HG03108 (cell line): ENCODE data around the gene KCNMB2.

Experiments used
- ATAC-seq: cut with Tn5 transposase; IDR thresholded peaks from one replicate; pipeline ENCODE4 v1.9.1; 2021; ENCODE audit warnings: moderate library complexity; ENCODE audit not compliant: unreplicated experiment

The KCNMB2 gene

DNA sequence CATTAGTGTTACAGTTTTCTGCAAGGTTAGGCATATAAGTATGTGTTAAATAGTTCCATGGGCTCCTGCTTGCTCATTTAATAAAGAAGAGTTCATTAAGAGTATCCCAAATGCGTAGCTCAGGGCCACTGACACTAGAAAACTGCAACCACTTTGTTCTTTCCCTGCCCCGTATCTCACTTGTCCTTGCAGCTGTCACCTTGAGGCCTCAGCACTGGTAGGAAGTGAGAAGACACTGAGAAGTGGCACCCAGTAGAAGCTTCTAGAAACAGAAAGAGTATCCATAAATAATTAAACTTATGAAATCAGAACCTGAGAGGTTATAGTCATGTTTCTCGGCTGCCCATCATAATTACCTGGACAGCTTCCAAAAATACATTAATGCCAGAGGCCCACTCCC lies 266.0 kb downstream of the KCNMB2 start:
- no peak for ATAC-seq

DNA sequence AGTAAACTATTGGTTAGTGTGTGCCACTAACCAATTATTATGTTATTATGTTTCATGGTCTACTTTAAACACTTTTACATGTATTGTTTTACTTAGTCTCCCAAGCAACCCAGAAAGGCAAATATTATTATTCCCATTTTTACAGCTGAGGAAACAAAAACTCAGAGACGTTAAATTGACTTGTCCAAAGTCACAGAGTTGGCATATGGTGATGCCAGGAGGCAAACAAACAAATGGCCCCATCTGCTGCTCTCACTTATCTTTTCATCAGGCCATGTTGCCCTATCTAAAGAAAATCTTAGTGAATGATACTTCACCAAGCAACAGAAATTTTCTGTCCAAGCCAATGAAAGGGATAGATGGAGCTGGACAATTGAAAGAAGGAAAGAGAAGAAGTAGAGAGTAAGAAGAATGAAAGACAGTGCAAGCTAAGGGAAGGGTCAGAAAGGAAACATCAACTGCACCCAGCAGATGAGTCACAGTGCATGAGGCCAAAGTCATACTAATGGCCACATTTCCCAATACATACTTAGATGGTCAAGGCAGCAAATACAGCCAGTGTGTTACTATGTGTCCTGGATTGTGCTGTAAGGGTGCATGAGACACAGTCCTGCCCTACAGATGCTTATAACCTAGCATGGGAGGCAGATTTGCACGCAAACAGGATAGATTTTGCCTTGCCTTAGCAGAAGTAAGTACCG lies 266.9 kb downstream of the KCNMB2 start:
- no peak for ATAC-seq

DNA sequence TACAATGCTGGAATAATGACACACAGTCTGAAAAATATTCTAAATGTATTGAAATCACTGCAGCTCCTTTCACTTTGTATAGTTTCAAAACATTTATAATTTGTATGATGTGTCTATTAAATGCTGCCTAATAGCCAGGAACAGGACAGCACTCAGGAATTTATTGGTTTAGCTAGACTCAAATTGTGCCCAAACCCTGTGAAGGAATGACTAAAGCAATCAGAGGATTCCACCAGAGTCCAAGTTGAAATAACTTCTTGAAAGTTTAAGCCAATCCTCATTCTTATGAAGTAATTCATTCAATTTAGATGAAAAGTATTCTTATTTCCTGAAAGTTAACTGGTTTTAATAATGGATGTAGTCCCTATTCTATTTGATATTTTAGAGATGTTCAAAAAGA lies 268.4 kb downstream of the KCNMB2 start:
- ATAC-seq, result no peak

DNA sequence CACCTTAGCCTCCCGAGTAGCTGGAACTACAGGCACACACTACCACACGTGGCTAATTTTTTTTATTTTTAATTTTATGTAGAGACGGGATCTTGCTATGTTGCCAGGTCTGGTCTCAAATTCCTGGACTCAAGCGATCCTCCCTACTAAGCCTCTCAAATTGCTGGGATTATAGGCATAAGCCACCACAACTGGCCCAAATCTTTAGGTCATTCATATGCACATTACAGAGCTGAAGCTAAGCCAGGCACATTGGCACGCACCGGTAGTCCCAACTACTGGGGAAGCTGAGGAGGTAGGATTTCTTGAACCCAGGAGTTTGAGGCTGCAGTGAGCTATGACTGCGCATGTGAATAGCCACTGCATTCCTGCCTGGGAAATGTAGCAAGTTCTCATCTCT lies 269.5 kb downstream of the KCNMB2 start:
- ATAC-seq, result no peak

DNA sequence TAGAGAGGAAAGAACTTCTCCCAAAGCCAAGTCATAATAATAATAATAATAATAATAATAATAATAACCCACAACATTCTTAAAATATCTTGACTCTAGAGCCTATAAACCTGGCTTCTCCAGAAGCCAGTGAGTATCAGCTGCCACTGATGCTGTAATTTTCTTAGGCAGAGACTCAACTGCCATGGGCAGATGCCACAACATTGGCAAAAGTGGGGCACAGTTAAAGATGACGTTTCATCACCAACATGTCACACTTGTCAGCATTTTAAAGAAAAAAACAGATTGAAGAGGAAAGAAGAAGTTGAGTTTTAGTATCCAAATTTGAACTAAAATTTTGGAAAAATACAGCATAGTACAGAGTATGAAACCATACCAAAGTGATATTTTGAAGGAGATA lies 270.4 kb downstream of the KCNMB2 start:
- no peak for ATAC-seq

DNA sequence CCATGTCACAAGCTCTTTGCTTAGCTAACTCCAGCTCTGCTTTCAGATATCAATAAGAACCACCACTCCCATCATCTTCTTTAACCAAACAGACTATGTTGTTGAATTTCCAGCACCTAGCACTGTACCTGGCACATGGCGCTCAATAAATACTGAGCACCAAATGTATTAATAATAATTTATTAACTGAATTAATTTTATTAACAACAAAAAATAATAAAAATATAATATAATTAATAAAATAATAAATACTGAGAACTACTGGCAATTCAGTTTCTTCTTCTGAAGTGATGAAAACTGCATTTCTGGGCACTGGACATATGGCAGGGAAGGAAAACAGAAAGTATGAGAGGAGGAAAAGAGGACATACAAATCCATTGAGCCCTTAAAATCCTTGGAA lies 271.5 kb downstream of the KCNMB2 start:
- no peak for ATAC-seq

DNA sequence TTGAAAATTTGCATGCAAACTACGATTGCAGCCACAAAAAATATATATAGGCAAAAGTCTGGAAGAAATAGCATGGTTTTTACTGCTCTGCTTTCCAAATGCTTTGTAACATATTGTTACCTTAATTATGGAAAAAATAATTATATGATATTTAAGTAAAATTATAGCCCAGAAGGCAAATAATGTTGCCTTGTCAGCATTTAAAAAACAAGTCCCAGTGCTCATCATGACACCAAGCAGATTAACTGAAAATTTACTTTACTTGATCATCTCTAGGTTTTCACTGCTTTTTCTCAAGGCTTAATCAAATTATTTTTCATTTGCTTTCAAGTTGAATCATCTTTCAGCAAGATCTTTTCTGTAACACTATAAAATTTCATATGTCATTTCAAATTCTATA lies 272.5 kb downstream of the KCNMB2 start:
- no peak for ATAC-seq

DNA sequence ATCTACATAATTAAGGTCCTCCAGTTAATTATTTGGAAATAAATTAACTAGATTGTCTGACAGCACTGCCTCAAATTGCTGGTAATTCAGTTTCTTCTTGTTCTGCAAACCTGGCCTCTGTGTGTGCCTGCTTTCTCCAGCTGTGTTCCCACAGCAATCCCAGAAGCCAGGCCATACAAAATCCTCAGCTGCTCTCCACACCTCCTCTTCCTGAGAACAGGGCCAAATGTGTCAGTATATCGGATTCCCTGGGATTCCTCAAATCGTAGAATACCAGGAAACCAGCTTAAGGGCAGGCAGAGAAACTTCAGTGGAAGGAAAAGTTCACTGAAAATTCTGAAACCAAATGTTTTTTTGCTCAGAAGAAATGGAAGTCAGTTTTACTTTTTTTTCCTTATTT lies 273.9 kb downstream of the KCNMB2 start:
- ATAC-seq, result no peak

DNA sequence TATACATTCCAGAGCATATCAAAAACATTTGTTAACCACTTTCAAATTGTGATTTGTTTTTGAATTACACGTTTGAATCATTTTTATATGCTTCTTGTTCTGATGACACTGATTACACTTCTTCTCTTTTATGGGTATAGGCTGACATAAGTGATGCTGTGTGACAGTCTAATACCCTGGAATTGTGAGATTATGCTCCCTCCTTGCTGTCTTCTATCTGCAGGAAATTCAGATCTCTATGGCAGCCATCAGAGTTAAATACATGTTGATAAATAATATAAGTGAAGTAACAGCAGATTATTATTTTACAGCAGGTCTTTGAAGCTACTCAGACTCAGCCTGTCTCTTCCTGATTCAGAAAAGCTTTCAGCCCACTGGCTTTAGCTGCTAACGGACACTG lies 286.5 kb downstream of the KCNMB2 start:
- no peak for ATAC-seq

DNA sequence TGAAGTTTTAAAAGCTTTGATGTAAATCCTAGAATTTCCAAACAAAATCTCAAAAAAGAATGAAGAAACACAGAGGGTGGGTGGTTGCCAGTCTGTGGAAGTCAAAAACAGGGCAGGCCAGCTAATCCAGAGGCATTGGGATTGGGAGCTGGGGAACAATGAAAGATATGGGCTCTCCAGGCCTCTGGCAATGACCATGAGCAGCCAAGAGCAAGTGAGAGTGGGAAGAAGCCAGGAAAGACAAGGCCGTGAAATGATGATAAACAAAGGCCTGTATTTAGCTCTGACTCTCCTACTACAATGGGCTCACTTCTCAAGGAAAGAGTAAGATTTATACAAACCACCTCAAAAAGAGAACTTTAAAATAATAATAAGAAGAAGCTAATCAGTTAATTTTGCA lies 286.9 kb downstream of the KCNMB2 start:
- no peak for ATAC-seq

DNA sequence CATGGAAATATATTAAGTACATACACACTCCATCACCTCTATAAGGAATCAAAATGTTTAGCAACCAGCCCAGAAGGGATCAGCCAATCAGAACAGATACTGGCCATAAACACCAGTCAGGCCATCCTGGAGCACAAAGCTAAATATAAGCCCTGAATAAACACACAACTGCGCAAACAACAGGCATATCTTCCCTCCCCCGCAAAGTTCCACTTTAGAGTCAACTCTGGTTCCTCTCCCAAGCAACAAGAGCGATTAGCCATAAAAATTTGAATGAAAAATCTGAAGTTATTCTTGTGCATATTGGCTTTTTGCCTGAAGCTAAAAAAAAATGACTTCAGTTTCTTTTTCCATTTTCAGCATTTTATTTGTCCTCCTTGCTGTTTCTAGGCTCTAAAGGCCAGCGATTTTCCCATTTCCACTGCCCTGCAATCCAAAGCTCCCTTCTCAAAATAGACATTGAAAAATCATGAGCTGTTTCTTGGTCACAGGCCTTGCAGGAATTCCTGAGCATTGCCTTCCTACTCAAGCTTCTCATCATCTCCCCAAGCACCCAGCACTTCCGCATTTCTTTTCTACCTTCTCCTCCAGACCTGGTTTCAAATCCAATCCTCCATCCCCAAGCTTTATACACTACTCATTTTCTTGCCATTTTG lies 287.5 kb downstream of the KCNMB2 start:
- no peak for ATAC-seq

DNA sequence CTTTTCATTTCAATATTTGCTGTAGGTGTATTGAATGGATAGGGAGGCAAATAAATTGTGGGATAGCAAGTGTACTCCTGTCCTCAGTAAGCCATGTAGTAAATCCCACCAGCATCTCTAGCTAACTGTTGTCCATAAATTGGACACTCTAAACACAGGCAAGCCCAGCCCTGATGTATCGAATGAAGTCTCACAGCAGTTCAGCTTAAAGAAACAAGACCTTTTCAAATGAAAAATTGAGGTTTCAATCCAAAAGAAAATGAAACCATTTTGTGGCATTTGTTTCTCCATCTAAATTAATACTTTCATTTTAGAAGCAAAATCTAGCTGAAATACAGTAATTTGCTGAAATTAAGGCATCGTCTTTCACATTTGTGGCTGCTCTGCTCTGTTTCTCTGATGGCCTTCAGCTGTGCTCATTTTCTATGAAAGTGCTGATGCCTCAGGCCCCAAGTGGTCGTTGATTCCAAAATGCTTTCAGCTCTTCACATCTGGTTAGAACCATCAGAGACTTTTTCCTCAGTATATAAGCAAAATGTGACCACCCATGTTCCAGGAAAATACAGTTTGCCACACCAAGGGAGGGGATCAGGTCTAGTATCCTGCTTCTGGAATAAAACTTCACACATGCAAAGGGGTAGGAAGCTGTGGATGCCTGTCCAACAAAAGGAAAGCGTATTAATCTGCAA lies 290.3 kb downstream of the KCNMB2 start:
- no peak for ATAC-seq

DNA sequence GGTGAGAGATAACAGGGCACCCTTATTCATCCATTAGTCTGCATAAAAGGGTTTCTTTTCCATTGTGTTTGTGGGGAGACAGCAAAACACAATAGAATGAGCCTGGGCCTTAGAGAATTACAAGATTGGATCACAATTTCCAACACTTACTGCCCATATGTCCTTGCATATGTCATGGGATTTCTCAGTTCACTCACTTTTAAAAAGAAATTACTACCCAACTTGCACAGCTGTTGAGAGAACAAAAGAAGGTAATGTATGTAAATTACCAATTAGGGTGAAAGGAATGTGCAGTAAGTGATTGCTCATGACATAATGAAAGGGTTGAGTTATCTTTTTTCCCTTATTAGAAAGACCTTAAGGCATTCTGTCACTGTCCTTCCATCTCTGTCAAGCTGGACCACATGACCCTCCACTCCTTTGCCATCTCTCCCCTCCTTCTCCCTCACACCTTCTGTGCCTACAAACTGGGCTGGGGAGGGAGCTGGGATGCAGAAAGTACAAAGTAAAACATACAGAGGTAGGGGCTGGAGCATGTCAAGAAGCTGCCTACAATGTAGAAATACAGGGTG lies 291.1 kb downstream of the KCNMB2 start:
- no peak for ATAC-seq

DNA sequence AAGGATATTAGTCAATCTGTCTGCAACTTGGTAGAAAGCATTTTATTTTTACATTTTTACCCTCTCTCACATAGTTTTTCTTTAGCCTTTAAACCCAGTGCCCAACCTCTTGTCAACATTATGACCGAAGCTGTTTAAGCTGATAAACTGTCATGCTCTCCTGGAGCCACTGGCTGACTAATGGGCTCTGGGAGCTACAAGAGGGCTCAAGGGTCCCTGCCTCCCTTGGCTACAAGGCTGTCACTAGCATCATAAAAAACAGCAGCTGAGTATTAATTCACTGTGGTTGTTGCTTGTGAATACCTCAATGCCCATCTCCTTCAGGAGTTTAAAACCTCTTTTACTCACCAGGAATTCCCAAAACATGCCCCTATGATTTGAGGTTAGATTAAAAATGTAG lies 297.5 kb downstream of the KCNMB2 start:
- ATAC-seq, result no peak

DNA sequence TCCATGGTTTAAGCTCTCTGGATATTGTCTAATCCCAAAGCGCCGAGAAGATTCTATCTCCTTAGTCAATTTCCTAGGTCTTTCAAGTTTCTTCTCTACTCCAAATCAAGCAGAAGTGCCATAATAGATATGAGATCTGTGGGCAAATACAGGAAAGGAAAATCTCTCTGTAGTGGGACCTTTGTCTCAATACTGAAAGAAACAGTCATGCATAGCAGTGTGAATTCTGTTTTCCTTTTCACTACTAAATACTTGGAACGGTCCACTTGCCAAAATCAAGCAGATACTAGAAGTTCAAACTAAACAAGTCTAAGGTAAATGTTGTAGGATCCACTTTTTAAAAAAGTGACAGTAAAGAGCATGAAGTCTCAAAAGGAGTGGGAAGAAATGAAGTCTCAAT lies 298.8 kb downstream of the KCNMB2 start:
- ATAC-seq, result no peak

DNA sequence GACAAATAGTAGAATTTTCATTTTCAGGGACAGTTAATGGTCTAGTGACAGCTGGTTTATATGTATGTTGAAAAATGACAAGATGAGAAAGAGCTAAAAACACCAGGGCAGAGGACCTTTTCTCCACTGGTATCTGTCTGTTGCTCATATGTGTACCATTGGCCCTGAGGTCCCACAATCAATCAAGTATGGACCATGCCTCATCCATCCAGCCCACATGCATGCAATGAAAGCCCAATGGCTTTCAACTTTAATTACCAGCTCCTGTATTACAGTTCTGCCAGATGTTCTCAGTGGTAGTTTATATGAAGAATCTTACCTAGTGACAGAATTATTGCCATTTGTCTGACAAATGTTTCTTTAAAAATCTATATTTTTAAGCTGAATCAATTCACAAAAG lies 301.3 kb downstream of the KCNMB2 start:
- no peak for ATAC-seq

DNA sequence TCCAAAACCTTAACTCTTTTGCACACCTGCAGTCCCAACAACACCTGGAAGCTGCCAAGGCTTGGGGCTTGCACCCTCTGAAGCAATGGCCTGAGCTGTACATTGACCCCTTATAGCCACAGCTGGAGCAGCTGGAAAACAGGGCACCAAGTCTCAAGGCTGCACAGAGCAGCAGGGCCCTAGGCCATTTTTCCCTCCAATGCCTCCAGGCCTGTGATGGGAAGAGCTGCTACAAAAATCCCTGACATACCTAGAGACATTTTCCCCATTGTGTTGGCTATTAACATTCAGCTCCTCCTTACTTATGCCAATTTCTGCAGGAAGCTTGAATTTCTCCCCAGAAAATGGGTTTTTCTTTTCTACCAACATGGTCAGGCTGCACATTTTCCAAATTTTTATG lies 304.4 kb downstream of the KCNMB2 start:
- no peak for ATAC-seq

DNA sequence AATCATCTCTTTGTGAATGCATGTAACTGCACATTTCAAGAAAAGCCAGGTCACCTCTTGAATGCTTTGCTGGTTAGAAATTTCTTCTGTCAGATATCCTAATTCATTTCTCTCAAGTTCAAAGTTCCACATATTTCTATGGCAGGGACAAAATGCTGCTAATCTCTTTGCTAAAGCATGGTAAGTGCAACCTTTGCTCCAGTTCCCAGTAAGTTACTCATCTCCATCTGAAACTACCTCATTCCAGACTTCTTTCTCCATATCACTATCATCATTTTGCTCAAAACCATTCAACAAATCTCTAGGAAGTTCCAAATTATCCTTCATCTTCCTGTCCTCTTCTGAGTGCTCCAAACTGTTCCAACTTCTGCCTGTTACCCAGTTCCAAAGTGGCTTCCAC lies 304.8 kb downstream of the KCNMB2 start:
- no peak for ATAC-seq

DNA sequence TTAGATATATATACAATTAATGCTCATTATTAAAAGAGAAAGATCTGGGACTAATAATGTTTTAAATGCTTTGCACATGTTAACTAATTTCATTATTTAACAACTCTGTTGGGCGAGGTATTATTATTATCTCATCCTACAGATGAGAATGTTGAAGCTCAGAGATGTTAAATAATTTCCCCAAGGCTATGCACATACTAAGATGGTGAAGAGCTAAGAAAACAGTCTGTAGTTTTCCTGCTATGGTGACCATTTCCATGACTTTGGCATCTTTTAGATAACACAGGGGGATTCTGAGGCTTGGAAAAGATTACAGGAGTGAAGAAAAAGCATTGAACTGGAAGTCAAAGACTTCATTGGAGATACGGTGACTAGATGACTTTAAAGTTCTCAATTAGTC lies 308.7 kb downstream of the KCNMB2 start:
- no peak for ATAC-seq

DNA sequence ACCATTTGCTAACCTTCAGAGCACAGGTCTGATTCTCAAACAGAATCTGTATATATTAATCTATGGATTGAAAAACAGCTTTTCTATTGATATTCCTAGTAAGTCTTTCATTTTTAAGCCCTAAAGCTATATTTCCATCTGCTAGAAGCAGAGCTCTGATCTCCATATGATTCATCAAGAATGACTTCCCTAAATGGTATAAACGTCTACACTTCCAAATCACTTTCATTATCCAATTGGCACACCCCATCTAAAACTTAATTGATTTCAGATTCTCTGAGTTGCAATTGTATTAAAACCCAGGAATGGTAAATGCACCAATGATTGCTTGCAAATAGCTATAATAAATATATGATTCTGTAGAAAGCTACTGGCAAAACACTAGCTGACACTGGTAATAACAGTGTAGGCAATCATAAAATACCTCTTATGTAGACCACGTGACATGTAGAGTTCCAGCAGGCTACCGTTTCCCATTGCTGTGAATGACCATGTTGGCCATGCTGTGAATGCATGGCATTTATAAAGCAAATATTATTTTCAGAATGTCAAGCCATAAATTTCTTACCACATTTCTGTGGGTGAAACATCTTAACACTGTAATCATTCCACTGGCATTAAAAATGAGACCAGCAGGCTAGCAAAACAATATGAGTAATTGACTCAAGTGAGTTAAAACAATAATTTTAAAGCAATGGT lies 309.3 kb downstream of the KCNMB2 start:
- ATAC-seq, result no peak

DNA sequence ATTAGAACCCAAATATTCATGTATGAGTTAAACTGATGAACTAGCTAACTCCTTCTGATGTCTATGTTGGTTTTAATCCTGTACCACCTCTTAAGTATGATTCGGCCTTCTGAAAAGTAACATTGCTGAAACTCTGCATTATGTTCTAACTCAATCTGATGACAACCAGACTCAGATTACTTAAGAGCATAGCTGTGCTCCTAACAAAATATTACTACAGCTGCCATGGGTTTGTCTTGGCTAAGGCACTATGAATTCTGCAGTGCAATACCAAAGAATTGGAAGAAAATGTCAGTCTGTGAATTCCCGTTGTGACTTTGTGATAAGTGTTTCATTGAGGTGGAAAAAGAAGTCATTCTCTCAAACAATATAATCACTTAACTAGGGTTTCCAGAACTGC lies 311.0 kb downstream of the KCNMB2 start:
- ATAC-seq, result no peak
